Activated CD4-positive, alpha-beta T cell treated with anti-CD3 and anti-CD28 coated beads, Interleukin-2, Interleukin-4, amounts not matched to agents 100 ng/mL and 50 ng/mL, durations not matched to agents 16 hours and 8 hours (primary cell): Measurements from ENCODE around the gene ZNF506.
"Not testable (repeated sequence)": the region's sequence is repeated elsewhere in the genome, so short reads cannot be mapped to it uniquely, and the experiment has no call there.

Experiments used
- DNase-seq: peaks from one replicate; pipeline ENCODE4 v3.0.0-alpha.2; 2020; ENCODE audit warnings: low spot score

Gene ZNF506

GRCh38 chr19:19745496-19746285, 75.9 kb downstream of the ZNF506 start:
- no peak for DNase-seq

GRCh38 chr19:19744641-19745040, 76.9 kb downstream of the ZNF506 start:
- DNase-seq = no peak

GRCh38 chr19:19743921-19744320, 77.6 kb downstream of the ZNF506 start:
- DNase-seq = not testable (repeated sequence)

DNA sequence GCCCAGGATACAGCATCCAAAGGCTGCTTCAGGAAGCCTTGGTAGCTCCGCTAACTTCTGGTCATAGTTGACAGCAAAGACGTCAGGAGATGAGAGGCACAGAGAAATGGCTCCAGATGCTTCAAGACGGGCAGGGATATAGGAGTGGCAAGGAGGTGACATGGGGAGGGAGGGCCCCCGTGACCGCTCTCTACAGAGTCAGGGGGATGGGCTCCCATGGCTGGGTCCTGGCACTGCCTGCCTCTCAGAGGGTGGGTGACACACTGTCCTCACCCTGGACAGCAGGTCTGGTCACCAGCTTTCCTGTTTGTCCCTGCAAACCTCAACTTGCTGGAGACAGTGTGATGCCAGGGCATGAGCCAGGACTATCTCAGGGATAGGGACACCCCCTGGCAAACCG, 78.4 kb downstream of the ZNF506 start:
- no peak for DNase-seq

GRCh38 chr19:19742773-19743172, 78.8 kb downstream of the ZNF506 start:
- no peak for DNase-seq
